ENCODE results near the gene IGSF22.

- TF ChIP-seq POLR2A (IDR thresholded peaks at IDR 0.05) (no peak), CTCF (IDR thresholded peaks at IDR 0.05) (no peak)
Observed at GRCh38 chr11:18743900-18744514, 18.0 kb upstream of the IGSF22 start.

Measured in body of pancreas (tissue), 4 donors.